HEK293 (cell line): ENCODE data around the gene VIPR2.

Experiments
- CTCF ChIA-PET: fragments of 350-600 bp; formaldehyde crosslinking; extraction: SDS; loops from one replicate; lab custom pipeline; 2021; ENCODE audit warnings: antibody characterized with exemption; lab: Yijun Ruan, JAX
- POLR2A ChIA-PET: fragments of 300-600 bp; formaldehyde crosslinking; extraction: SDS; loops from one replicate; lab custom pipeline; 2020; ENCODE audit warnings: antibody characterized with exemption, inconsistent platforms; lab: Yijun Ruan, JAX
- H3K27ac ChIP-seq: fragments of 200-500 bp; sonication (Bioruptor generic); 2 replicates; pipeline ENCODE4 v1.5.1; 2014; ENCODE audit warnings: low read depth, low read length, control low read depth, inconsistent platforms; ENCODE audit errors: extremely low read depth
- H3K36me3 ChIP-seq, 2 experiments: fragments of 200-500 bp in 1 of 2; sonication (Bioruptor generic) in 1 of 2; 1 replicate in 1 of 2; 2 replicates in 1 of 2; pipeline ENCODE4 v1.5.1; 2014 to 2017; ENCODE audit warnings: inconsistent platforms in 2 of 2, low read length in 2 of 2; ENCODE audit not compliant: control insufficient read depth in 2 of 2, insufficient read depth in 1 of 2
- H3K4me1 ChIP-seq: fragments of 200-500 bp; sonication (Bioruptor generic); 2 replicates; pipeline ENCODE4 v1.5.1; 2014; ENCODE audit warnings: mild to moderate bottlenecking, low read length, inconsistent platforms; ENCODE audit not compliant: control insufficient read depth, insufficient read depth
- H3K4me3 ChIP-seq: 2 replicates; pipeline ENCODE4 v1.5.1; 2011; ENCODE audit warnings: low read depth, mild to moderate bottlenecking, control low read depth, low read length, moderate library complexity
- H3K9me3 ChIP-seq: fragments of 200-500 bp; sonication (Bioruptor generic); 2 replicates; pipeline ENCODE4 v1.5.1; 2014; ENCODE audit warnings: low read depth, low read length, inconsistent platforms; ENCODE audit not compliant: control insufficient read depth, insufficient read depth
- MEIS1 ChIP-seq: sonication (generic); formaldehyde crosslinking; IDR thresholded peaks from 2 replicates; pipeline ENCODE4 v1.8.1; 2022; ENCODE audit warnings: missing genetic modification reagents, mild to moderate bottlenecking, borderline replicate concordance
- ZBTB11 ChIP-seq: fragments of 450-650 bp; formaldehyde crosslinking; conservative IDR thresholded peaks from 2 replicates; pipeline ENCODE4 v1.5.1; 2016; ENCODE audit warnings: low read depth, missing biosample characterization, missing genetic modification characterization
- ZBTB20 ChIP-seq: fragments of 450-650 bp; formaldehyde crosslinking; IDR thresholded peaks from 2 replicates; pipeline ENCODE4 v1.5.1; 2016; ENCODE audit warnings: missing biosample characterization, missing genetic modification characterization
- ZBTB21 ChIP-seq: fragments of 450-650 bp; formaldehyde crosslinking; IDR thresholded peaks from 2 replicates; pipeline ENCODE4 v1.5.1; 2017; ENCODE audit warnings: missing biosample characterization, missing genetic modification characterization
- ZBTB26 ChIP-seq: fragments of 450-650 bp; formaldehyde crosslinking; optimal IDR thresholded peaks from 2 replicates; pipeline ENCODE3; 2016; ENCODE audit warnings: missing biosample characterization, mild to moderate bottlenecking, missing genetic modification characterization
- ZNF146 ChIP-seq: fragments of 450-650 bp; formaldehyde crosslinking; IDR thresholded peaks from 2 replicates; pipeline ENCODE4 v1.5.1; 2016; ENCODE audit warnings: missing biosample characterization, missing genetic modification characterization
- ZNF157 ChIP-seq: fragments of 450-650 bp; formaldehyde crosslinking; IDR thresholded peaks from 2 replicates; pipeline ENCODE4 v1.5.1; 2016; ENCODE audit warnings: missing biosample characterization, missing genetic modification characterization
- ZNF184 ChIP-seq: fragments of 450-650 bp; IDR thresholded peaks from 2 replicates; pipeline ENCODE4 v1.5.1; 2018; ENCODE audit warnings: missing biosample characterization, mild to moderate bottlenecking, missing genetic modification characterization
- ZNF2 ChIP-seq: fragments of 450-650 bp; formaldehyde crosslinking; IDR thresholded peaks from 2 replicates; pipeline ENCODE4 v1.5.1; 2016; ENCODE audit warnings: missing biosample characterization, missing genetic modification characterization
- ZNF398 ChIP-seq: fragments of 450-650 bp; formaldehyde crosslinking; IDR thresholded peaks from 2 replicates; pipeline ENCODE4 v1.5.1; 2017; ENCODE audit warnings: missing biosample characterization, missing genetic modification characterization
- ZNF488 ChIP-seq: fragments of 450-650 bp; formaldehyde crosslinking; IDR thresholded peaks from 2 replicates; pipeline ENCODE4 v1.5.1; 2016; ENCODE audit warnings: missing biosample characterization, missing genetic modification characterization
- ZNF501 ChIP-seq: fragments of 450-650 bp; formaldehyde crosslinking; IDR thresholded peaks from 2 replicates; pipeline ENCODE4 v1.5.1; 2016; ENCODE audit warnings: missing biosample characterization, missing genetic modification characterization
- ZNF513 ChIP-seq: fragments of 450-650 bp; IDR thresholded peaks from 2 replicates; pipeline ENCODE4 v1.5.1; 2018; ENCODE audit warnings: missing biosample characterization, missing genetic modification characterization
- ZNF558 ChIP-seq: fragments of 450-650 bp; formaldehyde crosslinking; IDR thresholded peaks from 2 replicates; pipeline ENCODE4 v1.5.1; 2016; ENCODE audit warnings: missing biosample characterization, missing genetic modification characterization
- ZNF561 ChIP-seq: fragments of 450-650 bp; IDR thresholded peaks from 2 replicates; pipeline ENCODE4 v1.5.1; 2018; ENCODE audit warnings: missing biosample characterization, missing genetic modification characterization, borderline replicate concordance
- ZNF621 ChIP-seq: fragments of 450-650 bp; formaldehyde crosslinking; IDR thresholded peaks from 2 replicates; pipeline ENCODE4 v1.5.1; 2017; ENCODE audit warnings: missing biosample characterization, missing genetic modification characterization
- ZNF658 ChIP-seq: fragments of 450-650 bp; formaldehyde crosslinking; IDR thresholded peaks from 2 replicates; pipeline ENCODE4; 2016; ENCODE audit warnings: missing biosample characterization, missing genetic modification characterization
- ZNF707 ChIP-seq: fragments of 450-650 bp; formaldehyde crosslinking; IDR thresholded peaks from 2 replicates; pipeline ENCODE4 v1.5.1; 2016; ENCODE audit warnings: missing biosample characterization, missing genetic modification characterization
- ZNF830 ChIP-seq: fragments of 450-650 bp; IDR thresholded peaks from 2 replicates; pipeline ENCODE4 v1.5.0; 2018; ENCODE audit warnings: missing biosample characterization, missing genetic modification characterization, low read depth, mild to moderate bottlenecking, moderate library complexity
- ZSCAN16 ChIP-seq: fragments of 450-650 bp; formaldehyde crosslinking; IDR thresholded peaks from 2 replicates; pipeline ENCODE4 v1.5.1; 2016; ENCODE audit warnings: missing biosample characterization, missing genetic modification characterization
- ZSCAN30 ChIP-seq: fragments of 450-650 bp; IDR thresholded peaks from 2 replicates; pipeline ENCODE4 v1.5.1; 2018; ENCODE audit warnings: missing biosample characterization, mild to moderate bottlenecking, missing genetic modification characterization, moderate library complexity

Gene VIPR2

GRCh38 chr7:159078911-159079270 is 65.8 kb downstream of the VIPR2 start (continued):
- no peak for TF ChIP-seq ZNF707 (tag by site-specific recombination)
- TF ChIP-seq ZNF146 (tag by site-specific recombination), result no peak
- TF ChIP-seq ZNF513 (tag by site-specific recombination), result no peak
- no peak for TF ChIP-seq ZBTB11 (tag by site-specific recombination)
- no peak for TF ChIP-seq ZSCAN16 (tag by site-specific recombination)
- TF ChIP-seq ZNF561, result no peak
- no peak for TF ChIP-seq ZNF558
- no peak for TF ChIP-seq ZNF501 (tag by site-specific recombination)
- TF ChIP-seq ZBTB26 (tag by site-specific recombination), result no peak
- no peak for TF ChIP-seq ZNF157 (tag by site-specific recombination)
- TF ChIP-seq ZNF184 (tag by site-specific recombination), result no peak

DNA sequence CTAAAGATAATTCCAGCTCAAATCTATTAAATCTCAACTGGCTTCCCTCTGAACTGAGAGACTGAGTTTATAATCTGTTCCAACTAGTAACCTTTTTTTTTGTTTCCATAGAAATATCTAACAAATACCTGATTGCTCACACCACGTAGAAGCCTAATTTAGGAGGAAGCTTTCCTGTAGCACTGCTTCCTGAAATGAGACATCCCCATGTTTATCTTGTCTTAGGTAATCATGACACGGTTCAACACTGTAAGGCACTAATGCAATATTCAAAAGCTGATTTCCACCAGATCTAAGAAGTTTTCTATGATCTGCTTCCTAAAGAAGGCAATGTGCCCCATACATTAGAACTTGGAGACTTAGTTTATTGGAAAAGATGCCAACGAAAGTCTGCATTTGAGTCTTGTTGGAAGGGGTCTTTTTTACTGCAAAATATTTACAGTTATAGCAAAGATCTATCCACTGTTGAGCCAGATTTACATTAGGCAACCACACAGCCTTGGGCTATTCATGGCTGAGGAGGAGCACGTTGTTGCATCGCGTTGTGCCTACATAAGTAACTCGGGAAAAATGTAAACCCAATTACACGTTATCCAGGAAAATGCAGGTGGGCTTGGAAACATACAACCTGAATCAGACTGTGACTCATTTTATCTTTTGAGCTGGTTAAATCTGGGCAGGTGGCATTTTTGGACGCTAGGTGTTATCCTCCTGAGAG is 66.3 kb downstream of the VIPR2 start:
- TF ChIP-seq ZSCAN30 (tag by site-specific recombination), result no peak
- Histone ChIP-seq H3K27ac (no peak overlapping the region), H3K4me1 (no peaks in the 10 kb centered on the region), H3K9me3 (no peaks in the 10 kb centered on the region), H3K4me3 (no peak overlapping the region), H3K36me3 (no peaks in the 10 kb centered on the region)
- ChIA-PET POLR2A (no interaction called here), CTCF (no interaction called here)

- no peak overlapping the region for H3K4me3 ChIP-seq
- POLR2A ChIA-PET, result interaction anchor here (0.6 kb wide), 1 partner anchor 84 kb away, joined by 9 read pairs; no protein-coding TSS in a partner anchor
- CTCF ChIA-PET, result no interaction called here
- H3K4me1 ChIP-seq, result no peaks in the 10 kb centered on the region
- H3K27ac ChIP-seq, result no peak overlapping the region
- H3K9me3 ChIP-seq, result no peaks in the 10 kb centered on the region
- no peaks in the 10 kb centered on the region for H3K36me3 ChIP-seq
- TF ChIP-seq ZBTB20 (tag by site-specific recombination) (no peak), ZNF398 (no peak), ZNF621 (tag by site-specific recombination) (no peak), ZNF830 (tag by site-specific recombination) (no peak), ZBTB21 (no peak), ZNF488 (tag by site-specific recombination) (no peak), ZNF658 (tag by site-specific recombination) (no peak), ZBTB11 (tag by site-specific recombination) (no peak), ZNF2 (tag by site-specific recombination) (no peak), MEIS1 (no peak)
These were observed 68.3 kb downstream of the VIPR2 start for GRCh38 chr7:159076333-159076732.
